IMR-90 (cell line): ENCODE data around the gene SLC34A2. TPM values are rescaled to one million over a fixed set of nuclear protein-coding genes. Genes with fewer than 3 reads are reported as not detected.

Experiments used
- ATAC-seq: fragments of 200-7000 bp; cut with Tn5 transposase; 2 replicates; pipeline ENCODE4 v1.9.1; 2020; ENCODE audit warnings: low read depth, mild to moderate bottlenecking, moderate library complexity
- BruUV-seq: library from RNA; stranded (reverse); fragments of 400-500 nt; replicated peaks from 2 replicates; lab custom pipeline; 2021; lab: Mats Ljungman, UMichigan
- CTCF ChIA-PET: fragments of 300-600 bp; formaldehyde crosslinking; extraction: SDS; loops from one replicate; lab custom pipeline; 2021; ENCODE audit warnings: antibody characterized with exemption; lab: Yijun Ruan, JAX
- POLR2A ChIA-PET: fragments of 300-600 bp; sonication (Branson Sonifier 250); formaldehyde crosslinking; loops from one replicate; lab custom pipeline; 2022; ENCODE audit warnings: antibody characterized with exemption; ENCODE audit not compliant: unreplicated experiment; lab: Charles Lee
- DNase-seq: peaks from one replicate; pipeline ENCODE4 v3.0.0; 2013
- H2AFZ ChIP-seq: replicated peaks from 2 replicates; pipeline ENCODE3; 2013; ENCODE audit warnings: low read length, mild to moderate bottlenecking; ENCODE audit not compliant: poor library complexity
- H2AK5ac ChIP-seq: 2 replicates; pipeline ENCODE4 v1.6.1; 2013; ENCODE audit warnings: low read depth, low read length, inconsistent platforms
- H2AK9ac ChIP-seq: replicated peaks from 2 replicates; pipeline ENCODE3; 2013; ENCODE audit warnings: mild to moderate bottlenecking, low read depth, low read length, moderate library complexity; ENCODE audit not compliant: poor library complexity
- H2BK120ac ChIP-seq: 2 replicates; pipeline ENCODE4 v1.6.1; 2013; ENCODE audit warnings: low read depth, low read length, inconsistent platforms
- H2BK15ac ChIP-seq: 3 replicates; pipeline ENCODE4 v1.6.1; 2013; ENCODE audit warnings: low read depth, low read length, inconsistent platforms
- H2BK20ac ChIP-seq: 2 replicates; pipeline ENCODE4 v1.6.1; 2013; ENCODE audit warnings: low read depth, mild to moderate bottlenecking, inconsistent platforms, low read length, moderate library complexity
- H2BK5ac ChIP-seq: 2 replicates; pipeline ENCODE4 v1.6.1; 2013; ENCODE audit warnings: mild to moderate bottlenecking, low read depth, low read length, inconsistent platforms; ENCODE audit not compliant: poor library complexity, severe bottlenecking
- H3K14ac ChIP-seq: replicated peaks from 2 replicates; pipeline ENCODE4 v1.6.1; 2013; ENCODE audit warnings: low read depth, low read length, inconsistent platforms
- H3K18ac ChIP-seq: 2 replicates; pipeline ENCODE4 v1.6.1; 2013; ENCODE audit warnings: low read depth, low read length, control low read depth
- H3K23ac ChIP-seq: 2 replicates; pipeline ENCODE4 v1.6.1; 2013; ENCODE audit warnings: low read depth, low read length, inconsistent platforms
- H3K27ac ChIP-seq: 2 replicates; pipeline ENCODE4 v1.5.1; 2013; ENCODE audit warnings: mild to moderate bottlenecking, control low read depth, low read length; ENCODE audit not compliant: insufficient read depth
- H3K27me3 ChIP-seq: 2 replicates; pipeline ENCODE4 v1.6.1; 2013; ENCODE audit warnings: low read length; ENCODE audit not compliant: control insufficient read depth, insufficient read depth
- H3K36me3 ChIP-seq: 2 replicates; pipeline ENCODE4 v1.6.1; 2013; ENCODE audit warnings: low read length, mixed read lengths; ENCODE audit not compliant: control insufficient read depth, insufficient read depth
- H3K4ac ChIP-seq: 2 replicates; pipeline ENCODE4 v1.6.1; 2013; ENCODE audit warnings: low read depth, low read length, inconsistent platforms
- H3K4me1 ChIP-seq: 2 replicates; pipeline ENCODE4 v1.6.1; 2013; ENCODE audit warnings: low read length, mixed read lengths; ENCODE audit not compliant: control insufficient read depth, insufficient read depth
- H3K4me2 ChIP-seq: 2 replicates; pipeline ENCODE4 v1.6.1; 2013; ENCODE audit warnings: low read depth, mild to moderate bottlenecking, control low read depth, low read length, moderate library complexity
- H3K4me3 ChIP-seq: 2 replicates; pipeline ENCODE4 v1.5.1; 2013; ENCODE audit warnings: low read depth, mild to moderate bottlenecking, control low read depth, low read length, moderate library complexity; ENCODE audit not compliant: insufficient read depth
- H3K56ac ChIP-seq: 2 replicates; pipeline ENCODE4 v1.6.1; 2013; ENCODE audit warnings: low read length, inconsistent platforms; ENCODE audit not compliant: insufficient read depth; ENCODE audit errors: extremely low read depth
- H3K79me1 ChIP-seq, 2 experiments: 2 replicates each; pipeline ENCODE4 v1.6.1; 2013; ENCODE audit warnings: low read length in 2 of 2, inconsistent platforms in 1 of 2, low read depth in 1 of 2
- H3K9ac ChIP-seq: 2 replicates; pipeline ENCODE4 v1.6.1; 2013; ENCODE audit warnings: low read depth, low read length, control low read depth
- H3K9me1 ChIP-seq: 2 replicates; pipeline ENCODE4 v1.6.1; 2013; ENCODE audit warnings: low read length, inconsistent platforms; ENCODE audit not compliant: insufficient read depth
- H3K9me3 ChIP-seq: 2 replicates; pipeline ENCODE4 v1.6.1; 2013; ENCODE audit warnings: low read length; ENCODE audit not compliant: control insufficient read depth, insufficient read depth
- H4K20me1 ChIP-seq: 2 replicates; pipeline ENCODE4 v1.6.1; 2013; ENCODE audit warnings: low read length, inconsistent platforms; ENCODE audit not compliant: insufficient read depth
- H4K5ac ChIP-seq: 2 replicates; pipeline ENCODE4 v1.6.1; 2013; ENCODE audit warnings: mild to moderate bottlenecking, low read depth, low read length, control low read depth
- H4K8ac ChIP-seq, 2 experiments: 2 replicates each; pipeline ENCODE4 v1.6.1; 2013; ENCODE audit warnings: low read depth in 2 of 2, low read length in 2 of 2, control low read depth in 1 of 2, inconsistent platforms in 1 of 2
- H4K91ac ChIP-seq: 2 replicates; pipeline ENCODE4 v1.6.1; 2013; ENCODE audit warnings: low read depth, low read length, inconsistent platforms; ENCODE audit not compliant: insufficient read depth
- BHLHE40 ChIP-seq: fragments of 150-350 bp; IDR thresholded peaks from 2 replicates; pipeline ENCODE4 v1.6.1; 2016; ENCODE audit warnings: mild to moderate bottlenecking, low read depth, low read length
- CTCF ChIP-seq: conservative IDR thresholded peaks from 2 replicates; pipeline ENCODE4 v1.5.1; 2012; ENCODE audit warnings: mild to moderate bottlenecking, low read depth, low read length, improper control_type of control experiment
- MAFK ChIP-seq: IDR thresholded peaks from 2 replicates; pipeline ENCODE4 v1.6.1; 2012; ENCODE audit warnings: low read depth, low read length, improper control_type of control experiment
- MAZ ChIP-seq: IDR thresholded peaks from 2 replicates; pipeline ENCODE4 v1.6.1; 2012; ENCODE audit warnings: low read depth, mild to moderate bottlenecking, low read length, improper control_type of control experiment, moderate library complexity, borderline replicate concordance
- MXI1 ChIP-seq: IDR thresholded peaks from 2 replicates; pipeline ENCODE4 v1.6.1; 2012; ENCODE audit warnings: low read depth, mild to moderate bottlenecking, low read length, moderate library complexity, borderline replicate concordance
- POLR2A ChIP-seq: IDR thresholded peaks from 2 replicates; pipeline ENCODE4 v1.6.1; 2012; ENCODE audit warnings: mild to moderate bottlenecking, low read depth, low read length
- RAD21 ChIP-seq: IDR thresholded peaks from 2 replicates; pipeline ENCODE4 v1.6.1; 2012; ENCODE audit warnings: low read length, improper control_type of control experiment
- SMC3 ChIP-seq: fragments of 150-350 bp; IDR thresholded peaks from 2 replicates; pipeline ENCODE4 v1.6.1; 2016; ENCODE audit warnings: low read depth, mild to moderate bottlenecking, antibody characterized with exemption, low read length, moderate library complexity
- WGBS, 2 experiments: methylation state at CpG; one replicate each; pipeline versions ENCODE4 v1.1.5 to v1.1.7; 2013; ENCODE audit warnings: missing lambda C conversion rate in 2 of 2; ENCODE audit not compliant: insufficient read length in 1 of 2; ENCODE audit errors: extremely low coverage in 2 of 2; 5-methylcytosine and 5-hydroxymethylcytosine counted together
- dilution Hi-C: fragments of 300-500 bp; cut with HindIII; formaldehyde crosslinking; loops from one replicate; pipeline ENCODE4 v1.14.3; 2018; ENCODE audit warnings: low sequenced_read_pairs; ENCODE audit not compliant: unreplicated experiment
- in situ Hi-C: fragments of 300-500 bp; cut with MboI; formaldehyde crosslinking; loops from 3 replicates; pipeline ENCODE4 v1.14.3; 2019; ENCODE audit warnings: low sequenced_read_pairs, inconsistent platforms, mixed read lengths
- intact Hi-C: fragments of 100-400 bp; cut with micrococcal nuclease; formaldehyde crosslinking; loops from 2 replicates; pipeline ENCODE4 v1.10.0; 2022
- microRNA-seq, 2 experiments: library from miRNA; stranded (forward) in 1 of 2; unstranded in 1 of 2; fragments of 10-50 nt in 1 of 2; fragments of <30 nt in 1 of 2; gene quantifications in 1 of 2; microRNA quantifications in 1 of 2; one replicate each; pipeline versions ENCODE3 to v1.1.0; 2013 to 2020; ENCODE audit not compliant: insufficient read depth in 1 of 2, insufficient read length in 1 of 2, unreplicated experiment in 1 of 2
- polyA plus RNA-seq, 3 experiments: library from polyadenylated mRNA; depleted of rRNA; stranded (reverse); fragments of >200 nt; gene quantifications; 2 replicates each; pipeline ENCODE4 v1.2.3, GENCODE V29; 2012; ENCODE audit warnings: low replicate concordance in 1 of 3
- small RNA-seq, 5 experiments: library from RNA; depleted of rRNA; stranded (forward); fragments of <200 nt; gene quantifications; one replicate each; pipeline ENCODE3, GENCODE V24; 2012
- total RNA-seq: library from RNA; depleted of rRNA; stranded (reverse); fragments of >200 nt; gene quantifications from 2 replicates; pipeline ENCODE4 v1.2.3, GENCODE V29; 2012; rRNA removed

Gene SLC34A2
- total and polyA plus RNA-seq, 2 of the 4 experiments (the other 2 are of a cell fraction): not detected

- CTCF ChIA-PET: no interaction called here
- Histone ChIP-seq H3K27me3 (no peaks in the 10 kb centered on the region), H2BK120ac (no peak overlapping the region), H3K18ac (no peak overlapping the region), H3K9me3 (no peaks in the 10 kb centered on the region), H3K4me3 (no peak overlapping the region), H3K36me3 (no peaks in the 10 kb centered on the region), H3K4ac (no peak overlapping the region), H2AFZ (no peak overlapping the region), H3K79me1 (no peaks in the 10 kb centered on the region), H2BK5ac (no peak overlapping the region), H3K56ac (no peak overlapping the region), H2AK5ac (no peak overlapping the region), H3K4me1 (peaks cover under 1% of the 10 kb centered on the region; the same call in 1 of the 2 replicates), H3K9me1 (no peaks in the 10 kb centered on the region), H4K91ac (no peak overlapping the region), H3K14ac (no peak overlapping the region), H2AK9ac (no peak overlapping the region), H3K23ac (no peak overlapping the region), H4K20me1 (no peaks in the 10 kb centered on the region), H3K27ac (no peak overlapping the region), H2BK20ac (no peak overlapping the region), H3K4me2 (no peak overlapping the region), H3K9ac (no peak overlapping the region), H2BK15ac (no peak overlapping the region), H4K8ac (no peak overlapping the region), H4K5ac (no peak overlapping the region)
- dilution Hi-C loops (no loop called here), in situ Hi-C loops (no loop called here), intact Hi-C loops (no loop called here)
- DNase-seq: no peak
- ATAC-seq: no peak
- WGBS, 2 experiments: 64% methylated on average over 2 of the region's 9 CpGs; no CpG with 5 or more reads in 1 of the 2 experiments
- BruUV-seq: no TSS peak
- TF ChIP-seq MAZ: no peak
- no peak for TF ChIP-seq MXI1
- TF ChIP-seq CTCF: no peak
- no peak for TF ChIP-seq POLR2A
- TF ChIP-seq BHLHE40: no peak
- no peak for TF ChIP-seq MAFK
- no peak for TF ChIP-seq RAD21
- no peak for TF ChIP-seq SMC3
- POLR2A ChIA-PET: no interaction called here
Observed at GRCh38 chr4:25727711-25728493, 72.3 kb downstream of the SLC34A2 start.

Small RNA genes lying within 50 kb of the gene (microRNA-seq; reads per million reads assigned to microRNA genes)
- gene AC092436.3 (ENCODE audit: insufficient read depth, insufficient read length) (not detected), gene MTND4LP22 (ENCODE audit: insufficient read depth, insufficient read length) (not detected), gene RPS29P11 (ENCODE audit: insufficient read depth, insufficient read length) (not detected)

Small RNA genes lying within 50 kb of the gene (small RNA-seq; reads per million reads assigned to genes)
- gene AC092436.3 (0 reads per million in 5 experiments), gene MTND4LP22 (0 reads per million in 5 experiments), gene RPS29P11 (0 reads per million in 5 experiments)

Other genes starting within 250 kb of the SLC34A2 start
- 31.7 and 43.7 TPM in 2 replicates for gene SEL1L3, start 207.1 kb downstream of the SLC34A2 start, total RNA-seq
- gene SEL1L3, start 207.1 kb downstream of the SLC34A2 start, polyA plus RNA-seq (2012; rRNA removed): 13.1 and 16.4 TPM in 2 replicates